ENCODE data around the gene CFDP1. TPM values are rescaled to one million over a fixed set of nuclear protein-coding genes. Genes with fewer than 3 reads are reported as not detected.
A peak's percentile ranks its signal among the peaks of the same experiment; 100 is the strongest.

Gene CFDP1
- total and polyA plus RNA-seq, 2 experiments from 2014 or later: 103 to 114 TPM

- Histone ChIP-seq H3K4me3 (no peak overlapping the region), H3K36me3 (peaks cover 3% of the 10 kb centered on the region), H3K27me3 (no peaks in the 10 kb centered on the region), H3K4me1 (ENCODE audit: low read depth) (peaks cover 46% of the 10 kb centered on the region), H3K27ac (peak overlapping the region; percentile 89), H3K9me3 (ENCODE audit: low read depth) (no peaks in the 10 kb centered on the region)
- no peak for TF ChIP-seq CTCF (IDR thresholded peaks at IDR 0.05; ENCODE audit: low read depth, low read length)
- peak in 1 of 2 donors; percentile 60 for DNase-seq (ENCODE audit: low read depth in 1 of 2, low spot score in 1 of 2)
Measured at GRCh38 chr16:75392906-75393305, 40.4 kb downstream of the CFDP1 start.

GRCh38 chr16:75390926-75391653 lies 42.2 kb downstream of the CFDP1 start:
- DNase-seq (ENCODE audit: low read depth in 1 of 2, low spot score in 1 of 2): no peak
- Histone ChIP-seq H3K9me3 (ENCODE audit: low read depth) (no peaks in the 10 kb centered on the region), H3K4me3 (no peak overlapping the region), H3K27ac (peak overlapping the region; percentile 81), H3K36me3 (peaks cover 3% of the 10 kb centered on the region), H3K4me1 (ENCODE audit: low read depth) (peaks cover 46% of the 10 kb centered on the region), H3K27me3 (no peaks in the 10 kb centered on the region)
- no peak for TF ChIP-seq CTCF (IDR thresholded peaks at IDR 0.05; ENCODE audit: low read depth, low read length)

- no peak for TF ChIP-seq CTCF (IDR thresholded peaks at IDR 0.05; ENCODE audit: low read depth, low read length)
- Histone ChIP-seq H3K9me3 (ENCODE audit: low read depth) (no peaks in the 10 kb centered on the region), H3K4me3 (no peak overlapping the region), H3K4me1 (ENCODE audit: low read depth) (peaks cover 44% of the 10 kb centered on the region), H3K27ac (peak overlapping the region; percentile 81), H3K27me3 (no peaks in the 10 kb centered on the region), H3K36me3 (peaks cover 1% of the 10 kb centered on the region)
- no peak for DNase-seq (ENCODE audit: low read depth in 1 of 2, low spot score in 1 of 2)
Measured at GRCh38 chr16:75389096-75389690, 44.1 kb downstream of the CFDP1 start.

GRCh38 chr16:75387951-75388350 lies 45.4 kb downstream of the CFDP1 start:
- Histone ChIP-seq H3K4me3 (no peak overlapping the region), H3K9me3 (ENCODE audit: low read depth) (no peaks in the 10 kb centered on the region), H3K27me3 (no peaks in the 10 kb centered on the region), H3K27ac (peak overlapping the region; percentile 81), H3K36me3 (no peaks in the 10 kb centered on the region), H3K4me1 (ENCODE audit: low read depth) (peaks cover 37% of the 10 kb centered on the region)
- no peak for TF ChIP-seq CTCF (IDR thresholded peaks at IDR 0.05; ENCODE audit: low read depth, low read length)
- DNase-seq (ENCODE audit: low read depth in 1 of 2, low spot score in 1 of 2): no peak

GRCh38 chr16:75385507-75386152 lies 47.7 kb downstream of the CFDP1 start:
- Histone ChIP-seq H3K4me3 (no peak overlapping the region), H3K4me1 (ENCODE audit: low read depth) (peaks cover 25% of the 10 kb centered on the region), H3K27me3 (no peaks in the 10 kb centered on the region), H3K36me3 (no peaks in the 10 kb centered on the region), H3K9me3 (ENCODE audit: low read depth) (no peaks in the 10 kb centered on the region), H3K27ac (no peak overlapping the region)
- TF ChIP-seq CTCF (IDR thresholded peaks at IDR 0.05; ENCODE audit: low read depth, low read length): peak; percentile 39
- DNase-seq (ENCODE audit: low read depth in 1 of 2, low spot score in 1 of 2): peak; percentile 80 to 93

Measured in cardiac muscle cell (in vitro differentiated cells and primary cell).